Measurements from ENCODE around the gene KCNH5. TPM values are rescaled to one million over a fixed set of nuclear protein-coding genes. Genes with fewer than 3 reads are reported as not detected.

KCNH5 gene
- total and polyA plus RNA-seq, 9 of the 15 experiments (the other 6 are each of a cell fraction or from before 2014, with no cell fraction given): 1.1 to 2.4 (median 1.4) TPM

DNA sequence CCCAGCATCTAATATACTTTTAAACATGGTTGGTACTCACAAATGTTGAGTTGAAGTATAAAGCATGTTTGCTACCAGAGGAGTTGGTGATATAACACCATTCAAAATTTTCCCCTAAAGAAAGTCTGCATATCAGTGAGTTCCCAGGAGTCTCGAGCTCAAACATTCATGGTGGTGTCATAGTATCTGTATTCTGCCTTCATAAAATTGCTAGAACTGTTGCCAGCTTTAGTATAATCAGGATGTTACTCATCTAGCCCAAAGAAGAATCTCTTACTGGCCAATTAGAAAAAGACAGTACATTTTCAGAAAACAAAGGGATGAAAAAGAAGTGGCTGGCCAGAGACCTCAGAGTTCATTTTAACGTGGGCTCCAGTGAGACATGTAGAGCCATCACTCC, 374.7 kb downstream of the KCNH5 start:
- WGBS (ENCODE audit: insufficient coverage, low coverage, missing lambda C conversion rate): 8% methylated on average over 1 of the region's 2 CpGs
- no peak for DNase-seq (ENCODE audit: extremely low read depth in 1 of 4, low spot score in 3 of 4)
- in situ Hi-C loops (cut with MboI): no loop called here
- intact Hi-C loops (cut with micrococcal nuclease): no loop called here
- Histone ChIP-seq H2AFZ (ENCODE audit: low read depth, low read length) (no peak overlapping the region), H3K9ac (ENCODE audit: insufficient read depth in 1 of 2, low read depth in 2 of 2, low read length in 2 of 2) (no peak overlapping the region), H4K20me1 (replicated peaks; ENCODE audit: control insufficient read depth, insufficient read depth, low read length) (no peaks in the 10 kb centered on the region), H3K9me3 (replicated peaks; ENCODE audit: control insufficient read depth, insufficient read depth, low read depth, low read length) (no peaks in the 10 kb centered on the region), H3K9me1 (ENCODE audit: control insufficient read depth, insufficient read depth, low read length) (no peaks in the 10 kb centered on the region), H3K79me2 (ENCODE audit: control insufficient read depth, insufficient read depth, low read length) (no peaks in the 10 kb centered on the region), H3K4me2 (ENCODE audit: insufficient read depth, low read length) (no peak overlapping the region), H3K4me1 (replicated peaks in 1 of 2; ENCODE audit: control insufficient read depth in 2 of 2, insufficient read depth in 2 of 2, low read length in 2 of 2) (no peaks in the 10 kb centered on the region), H3K27ac (ENCODE audit: extremely low read depth, low read depth, low read length) (no peak overlapping the region), H3K36me3 (ENCODE audit: control insufficient read depth, insufficient read depth, low read length) (no peaks in the 10 kb centered on the region), H3K4me3 (no peak overlapping the region), H3K27me3 (ENCODE audit: control insufficient read depth in 2 of 2, insufficient read depth in 2 of 2, low read length in 2 of 2) (no peaks in the 10 kb centered on the region)
- no peak for ATAC-seq
- ChIA-PET POLR2A (no interaction called here), CTCF (ENCODE audit: low intra/inter-chr PET ratio) (no interaction called here)
- FAIRE-seq: no peak
- BruUV-seq (replicated peaks): no TSS peak
- TF ChIP-seq DIDO1 (tag; IDR thresholded peaks at IDR 0.05; ENCODE audit: low read depth): no peak
- TF ChIP-seq, protein P1, sequence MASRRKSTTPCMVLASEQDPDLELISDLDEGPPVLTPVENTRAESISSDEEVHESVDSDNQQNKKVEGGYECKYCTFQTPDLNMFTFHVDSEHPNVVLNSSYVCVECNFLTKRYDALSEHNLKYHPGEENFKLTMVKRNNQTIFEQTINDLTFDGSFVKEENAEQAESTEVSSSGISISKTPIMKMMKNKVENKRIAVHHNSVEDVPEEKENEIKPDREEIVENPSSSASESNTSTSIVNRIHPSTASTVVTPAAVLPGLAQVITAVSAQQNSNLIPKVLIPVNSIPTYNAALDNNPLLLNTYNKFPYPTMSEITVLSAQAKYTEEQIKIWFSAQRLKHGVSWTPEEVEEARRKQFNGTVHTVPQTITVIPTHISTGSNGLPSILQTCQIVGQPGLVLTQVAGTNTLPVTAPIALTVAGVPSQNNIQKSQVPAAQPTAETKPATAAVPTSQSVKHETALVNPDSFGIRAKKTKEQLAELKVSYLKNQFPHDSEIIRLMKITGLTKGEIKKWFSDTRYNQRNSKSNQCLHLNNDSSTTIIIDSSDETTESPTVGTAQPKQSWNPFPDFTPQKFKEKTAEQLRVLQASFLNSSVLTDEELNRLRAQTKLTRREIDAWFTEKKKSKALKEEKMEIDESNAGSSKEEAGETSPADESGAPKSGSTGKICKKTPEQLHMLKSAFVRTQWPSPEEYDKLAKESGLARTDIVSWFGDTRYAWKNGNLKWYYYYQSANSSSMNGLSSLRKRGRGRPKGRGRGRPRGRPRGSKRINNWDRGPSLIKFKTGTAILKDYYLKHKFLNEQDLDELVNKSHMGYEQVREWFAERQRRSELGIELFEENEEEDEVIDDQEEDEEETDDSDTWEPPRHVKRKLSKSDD (conservative IDR thresholded peaks at IDR 0.05; ENCODE audit: low read length): no peak
- no peak for TF ChIP-seq THRA (IDR thresholded peaks at IDR 0.05)
- TF ChIP-seq ERF (CRISPR knock-in tag; IDR thresholded peaks at IDR 0.05): no peak
- TF ChIP-seq PATZ1 (CRISPR knock-in tag; IDR thresholded peaks at IDR 0.05; ENCODE audit: borderline replicate concordance): no peak
- TF ChIP-seq CREB3 (tag; conservative IDR thresholded peaks at IDR 0.05; ENCODE audit: low read depth): no peak
- no peak for TF ChIP-seq NR2F6 (CRISPR knock-in tag; IDR thresholded peaks at IDR 0.05)
- TF ChIP-seq, protein P2, sequence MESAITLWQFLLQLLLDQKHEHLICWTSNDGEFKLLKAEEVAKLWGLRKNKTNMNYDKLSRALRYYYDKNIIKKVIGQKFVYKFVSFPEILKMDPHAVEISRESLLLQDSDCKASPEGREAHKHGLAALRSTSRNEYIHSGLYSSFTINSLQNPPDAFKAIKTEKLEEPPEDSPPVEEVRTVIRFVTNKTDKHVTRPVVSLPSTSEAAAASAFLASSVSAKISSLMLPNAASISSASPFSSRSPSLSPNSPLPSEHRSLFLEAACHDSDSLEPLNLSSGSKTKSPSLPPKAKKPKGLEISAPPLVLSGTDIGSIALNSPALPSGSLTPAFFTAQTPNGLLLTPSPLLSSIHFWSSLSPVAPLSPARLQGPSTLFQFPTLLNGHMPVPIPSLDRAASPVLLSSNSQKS (CRISPR knock-in tag; IDR thresholded peaks at IDR 0.05): no peak
- TF ChIP-seq ZNF165 (CRISPR knock-in tag; IDR thresholded peaks at IDR 0.05; ENCODE audit: borderline replicate concordance): no peak
- no peak for TF ChIP-seq SMAD2 (IDR thresholded peaks at IDR 0.05; ENCODE audit: low read depth, low read length)
- no peak for TF ChIP-seq EGR1 (conservative IDR thresholded peaks at IDR 0.05)
- TF ChIP-seq SPI1 (IDR thresholded peaks at IDR 0.05; ENCODE audit: borderline replicate concordance, low read depth, low read length): no peak
- no peak for TF ChIP-seq RNF219 (CRISPR knock-in tag; IDR thresholded peaks at IDR 0.05)
